Measurements from ENCODE around the gene CAMTA1. TPM values are rescaled to one million over a fixed set of nuclear protein-coding genes. Genes with fewer than 3 reads are reported as not detected.

Gene CAMTA1
- total and polyA plus RNA-seq, 9 of the 15 experiments (the other 6 are each of a cell fraction or from before 2014, with no cell fraction given) = 43.9 to 161 (median 65.9) TPM

DNA sequence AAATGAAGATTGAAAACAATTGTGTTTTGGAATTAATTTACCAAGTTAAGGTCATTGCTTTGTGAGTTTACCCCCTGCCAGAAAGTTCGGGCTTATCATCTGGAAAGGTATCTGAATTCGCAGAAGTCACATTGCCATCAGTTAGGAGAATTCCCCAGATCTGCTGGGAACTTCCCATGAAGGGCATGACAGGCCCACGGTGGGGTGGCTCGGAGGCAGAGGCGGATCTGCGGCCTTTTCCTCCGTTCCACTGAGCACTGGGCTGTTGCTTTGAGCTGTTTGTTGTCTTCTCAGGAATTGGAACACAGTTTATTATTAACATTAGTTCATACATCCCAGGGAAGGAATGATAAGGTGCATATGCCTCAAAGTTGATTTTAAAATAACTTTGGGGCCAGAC, 320.0 kb downstream of the CAMTA1 start:
- FAIRE-seq (no peak), ATAC-seq (no peak), DNase-seq (ENCODE audit: extremely low read depth in 1 of 4, low spot score in 3 of 4) (no peak)
- H3K27ac ChIP-seq (ENCODE audit: extremely low read depth, low read depth, low read length) = no peak overlapping the region
- H3K9me3 ChIP-seq (replicated peaks; ENCODE audit: control insufficient read depth, insufficient read depth, low read depth, low read length) = peaks cover 12% of the 10 kb centered on the region
- no peaks in the 10 kb centered on the region for H3K4me1 ChIP-seq (replicated peaks in 1 of 2; ENCODE audit: control insufficient read depth in 2 of 2, insufficient read depth in 2 of 2, low read length in 2 of 2)
- intact Hi-C loops (cut with micrococcal nuclease) (no loop called here), in situ Hi-C loops (cut with MboI) (no loop called here)
- CTCF ChIA-PET (ENCODE audit: low intra/inter-chr PET ratio) = no interaction called here
- H3K4me3 ChIP-seq = no peak overlapping the region
- no peaks in the 10 kb centered on the region for H3K79me2 ChIP-seq (ENCODE audit: control insufficient read depth, insufficient read depth, low read length)
- H3K9ac ChIP-seq (ENCODE audit: insufficient read depth in 1 of 2, low read depth in 2 of 2, low read length in 2 of 2) = no peak overlapping the region
- peaks cover 0 to 31% of the 10 kb centered on the region in 2 experiments; a peak in 3 of 5 replicates for H3K27me3 ChIP-seq (ENCODE audit: control insufficient read depth in 2 of 2, insufficient read depth in 2 of 2, low read length in 2 of 2)
- H3K36me3 ChIP-seq (ENCODE audit: control insufficient read depth, insufficient read depth, low read length) = no peaks in the 10 kb centered on the region; the same call in 2 of the 3 replicates
- peaks cover 5% of the 10 kb centered on the region for H4K20me1 ChIP-seq (replicated peaks; ENCODE audit: control insufficient read depth, insufficient read depth, low read length)
- no peaks in the 10 kb centered on the region for H3K9me1 ChIP-seq (ENCODE audit: control insufficient read depth, insufficient read depth, low read length)
- no TSS peak for BruUV-seq (replicated peaks)
- 0% methylated on average over 7 of the region's 7 CpGs for WGBS (ENCODE audit: insufficient coverage, low coverage, missing lambda C conversion rate)
- H2AFZ ChIP-seq (ENCODE audit: low read depth, low read length) = no peak overlapping the region
- no peak overlapping the region for H3K4me2 ChIP-seq (ENCODE audit: insufficient read depth, low read length)
- POLR2A ChIA-PET = no interaction called here
- TF ChIP-seq TARDBP (IDR thresholded peaks at IDR 0.05) (no peak), NUFIP1 (IDR thresholded peaks at IDR 0.05; ENCODE audit: partially characterized antibody) (no peak), ELF2 (CRISPR knock-in tag; IDR thresholded peaks at IDR 0.05) (no peak), FOS (IDR thresholded peaks at IDR 0.05; ENCODE audit: extremely low read depth, insufficient read length) (no peak), FIP1L1 (IDR thresholded peaks at IDR 0.05; ENCODE audit: low read depth, low read length, poor library complexity, severe bottlenecking) (no peak), ZNF431 (CRISPR knock-in tag; IDR thresholded peaks at IDR 0.05) (no peak)
- TF ChIP-seq, protein P1, sequence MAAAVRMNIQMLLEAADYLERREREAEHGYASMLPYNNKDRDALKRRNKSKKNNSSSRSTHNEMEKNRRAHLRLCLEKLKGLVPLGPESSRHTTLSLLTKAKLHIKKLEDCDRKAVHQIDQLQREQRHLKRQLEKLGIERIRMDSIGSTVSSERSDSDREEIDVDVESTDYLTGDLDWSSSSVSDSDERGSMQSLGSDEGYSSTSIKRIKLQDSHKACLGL (CRISPR knock-in tag; IDR thresholded peaks at IDR 0.05; ENCODE audit: borderline replicate concordance, poor library complexity, severe bottlenecking) = no peak
